ENCODE data around the gene NEBL.

NEBL gene

DNA sequence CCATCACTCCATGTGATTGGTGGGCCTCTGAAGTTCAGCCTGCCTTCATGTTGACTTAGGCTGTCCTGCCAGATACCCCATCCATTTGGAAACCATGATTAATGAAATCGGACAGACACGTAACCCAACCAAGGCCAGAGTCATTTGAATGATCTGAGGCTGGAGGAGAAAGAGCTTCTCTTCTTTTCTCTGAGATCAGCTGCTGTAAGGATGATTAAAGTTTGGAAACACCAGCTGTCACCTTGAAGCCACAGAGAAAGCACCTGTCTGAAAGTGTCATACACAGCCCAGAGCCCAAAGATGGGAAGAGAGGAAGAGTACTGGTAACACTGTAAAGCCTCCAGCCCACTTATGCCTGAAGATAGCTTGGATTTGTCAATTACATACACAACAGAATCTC, 22.9 kb downstream of the NEBL start:
- Histone ChIP-seq H3K27ac (ENCODE audit: low read length) (no peak overlapping the region), H2AFZ (ENCODE audit: low read depth, low read length) (no peak overlapping the region), H3K79me2 (ENCODE audit: low read length) (no peaks in the 10 kb centered on the region), H3K36me3 (replicated peaks; ENCODE audit: low read depth, low read length) (no peaks in the 10 kb centered on the region), H3K27me3 (ENCODE audit: low read depth, low read length) (no peaks in the 10 kb centered on the region), H4K20me1 (ENCODE audit: insufficient read depth, low read length) (no peaks in the 10 kb centered on the region), H3K4me3 (ENCODE audit: low read length) (no peak overlapping the region), H3K9me3 (ENCODE audit: insufficient read depth, low read length) (no peaks in the 10 kb centered on the region), H3K9ac (ENCODE audit: low read length) (no peak overlapping the region), H3K4me2 (ENCODE audit: low read length) (no peak overlapping the region), H3K4me1 (ENCODE audit: low read length) (no peaks in the 10 kb centered on the region)
- TF ChIP-seq EZH2phosphoT487 (IDR thresholded peaks at IDR 0.05; ENCODE audit: low read depth) = no peak
- TF ChIP-seq, protein P1, sequence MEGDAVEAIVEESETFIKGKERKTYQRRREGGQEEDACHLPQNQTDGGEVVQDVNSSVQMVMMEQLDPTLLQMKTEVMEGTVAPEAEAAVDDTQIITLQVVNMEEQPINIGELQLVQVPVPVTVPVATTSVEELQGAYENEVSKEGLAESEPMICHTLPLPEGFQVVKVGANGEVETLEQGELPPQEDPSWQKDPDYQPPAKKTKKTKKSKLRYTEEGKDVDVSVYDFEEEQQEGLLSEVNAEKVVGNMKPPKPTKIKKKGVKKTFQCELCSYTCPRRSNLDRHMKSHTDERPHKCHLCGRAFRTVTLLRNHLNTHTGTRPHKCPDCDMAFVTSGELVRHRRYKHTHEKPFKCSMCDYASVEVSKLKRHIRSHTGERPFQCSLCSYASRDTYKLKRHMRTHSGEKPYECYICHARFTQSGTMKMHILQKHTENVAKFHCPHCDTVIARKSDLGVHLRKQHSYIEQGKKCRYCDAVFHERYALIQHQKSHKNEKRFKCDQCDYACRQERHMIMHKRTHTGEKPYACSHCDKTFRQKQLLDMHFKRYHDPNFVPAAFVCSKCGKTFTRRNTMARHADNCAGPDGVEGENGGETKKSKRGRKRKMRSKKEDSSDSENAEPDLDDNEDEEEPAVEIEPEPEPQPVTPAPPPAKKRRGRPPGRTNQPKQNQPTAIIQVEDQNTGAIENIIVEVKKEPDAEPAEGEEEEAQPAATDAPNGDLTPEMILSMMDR (IDR thresholded peaks at IDR 0.05; ENCODE audit: low read depth, low read length) = no peak

DNA sequence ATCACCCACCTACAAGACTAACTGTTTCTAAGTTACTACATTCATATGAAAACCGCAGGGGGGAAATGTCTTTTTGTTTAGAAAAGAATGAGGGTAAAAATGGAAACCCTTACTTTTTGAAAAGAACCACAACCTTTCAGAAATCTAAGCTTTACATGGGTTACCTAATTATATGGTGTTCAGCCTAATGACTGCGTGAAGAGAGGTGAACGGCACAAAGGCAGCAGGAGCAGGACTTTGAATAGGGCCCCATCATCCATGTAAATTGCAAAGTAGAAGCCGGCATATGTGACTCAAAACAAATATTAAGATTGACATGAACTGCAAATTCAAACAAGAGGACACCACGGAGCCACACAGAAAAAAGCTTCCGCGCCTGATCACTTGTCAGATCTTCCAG, 25.1 kb downstream of the NEBL start:
- Histone ChIP-seq H3K27me3 (ENCODE audit: low read depth, low read length) (no peaks in the 10 kb centered on the region), H3K4me2 (ENCODE audit: low read length) (no peak overlapping the region), H2AFZ (ENCODE audit: low read depth, low read length) (no peak overlapping the region), H3K27ac (ENCODE audit: low read length) (no peak overlapping the region), H3K9ac (ENCODE audit: low read length) (no peak overlapping the region), H3K79me2 (ENCODE audit: low read length) (no peaks in the 10 kb centered on the region), H3K4me3 (ENCODE audit: low read length) (no peak overlapping the region), H4K20me1 (ENCODE audit: insufficient read depth, low read length) (no peaks in the 10 kb centered on the region), H3K4me1 (ENCODE audit: low read length) (no peaks in the 10 kb centered on the region), H3K36me3 (replicated peaks; ENCODE audit: low read depth, low read length) (no peaks in the 10 kb centered on the region), H3K9me3 (ENCODE audit: insufficient read depth, low read length) (no peaks in the 10 kb centered on the region)
- TF ChIP-seq, protein P1 (IDR thresholded peaks at IDR 0.05; ENCODE audit: low read depth, low read length) = no peak
- no peak for TF ChIP-seq EZH2phosphoT487 (IDR thresholded peaks at IDR 0.05; ENCODE audit: low read depth)

DNA sequence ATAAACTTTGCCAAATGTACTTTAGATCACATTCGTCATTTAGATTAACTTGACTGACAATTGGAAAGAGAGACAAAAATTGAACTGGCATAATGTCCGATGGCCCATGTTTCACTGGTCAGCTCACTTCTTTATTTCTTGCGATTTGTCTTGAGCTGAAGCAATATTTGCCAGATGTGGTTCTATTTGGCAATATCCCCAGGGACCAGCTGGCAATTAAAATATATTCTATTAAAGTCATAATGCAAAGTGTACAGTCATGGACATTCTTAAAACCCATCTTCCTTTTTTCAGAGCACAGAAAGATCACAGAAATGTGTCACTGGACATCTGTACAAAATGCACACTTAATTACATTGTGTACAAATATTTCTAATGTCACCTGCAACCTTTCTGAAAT, 26.3 kb downstream of the NEBL start:
- H3K9ac ChIP-seq (ENCODE audit: low read length) = no peak overlapping the region
- no peaks in the 10 kb centered on the region for H3K27me3 ChIP-seq (ENCODE audit: low read depth, low read length)
- H2AFZ ChIP-seq (ENCODE audit: low read depth, low read length) = no peak overlapping the region
- H4K20me1 ChIP-seq (ENCODE audit: insufficient read depth, low read length) = no peaks in the 10 kb centered on the region
- H3K9me3 ChIP-seq (ENCODE audit: insufficient read depth, low read length) = no peaks in the 10 kb centered on the region
- no peak overlapping the region for H3K4me3 ChIP-seq (ENCODE audit: low read length)
- no peaks in the 10 kb centered on the region for H3K4me1 ChIP-seq (ENCODE audit: low read length)
- H3K36me3 ChIP-seq (replicated peaks; ENCODE audit: low read depth, low read length) = no peaks in the 10 kb centered on the region
- H3K4me2 ChIP-seq (ENCODE audit: low read length) = no peak overlapping the region
- no peak overlapping the region for H3K27ac ChIP-seq (ENCODE audit: low read length)
- H3K79me2 ChIP-seq (ENCODE audit: low read length) = no peaks in the 10 kb centered on the region
- TF ChIP-seq EZH2phosphoT487 (IDR thresholded peaks at IDR 0.05; ENCODE audit: low read depth) = no peak
- TF ChIP-seq, protein P1 (IDR thresholded peaks at IDR 0.05; ENCODE audit: low read depth, low read length) = no peak

DNA sequence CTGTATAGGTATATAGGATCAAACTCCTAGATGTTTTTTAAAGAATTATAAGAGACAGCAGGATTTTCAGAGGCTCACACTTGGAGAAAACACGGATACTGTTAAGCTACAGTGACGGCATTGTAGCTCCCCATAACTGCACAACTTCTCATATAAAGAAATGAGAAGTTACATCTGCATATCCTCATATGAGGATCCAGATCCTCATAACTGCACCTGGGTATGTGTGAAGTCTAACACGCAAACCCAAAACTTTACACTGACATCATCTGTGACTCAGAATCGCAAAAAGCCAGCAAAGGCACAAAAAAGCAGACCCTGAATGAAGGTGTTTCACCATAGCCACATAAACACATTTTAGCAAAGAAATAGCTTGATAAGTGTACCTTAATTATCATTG, 34.1 kb downstream of the NEBL start:
- Histone ChIP-seq H3K9ac (ENCODE audit: low read length) (no peak overlapping the region), H3K9me3 (ENCODE audit: insufficient read depth, low read length) (no peaks in the 10 kb centered on the region), H3K27me3 (ENCODE audit: low read depth, low read length) (no peaks in the 10 kb centered on the region), H3K27ac (ENCODE audit: low read length) (no peak overlapping the region), H4K20me1 (ENCODE audit: insufficient read depth, low read length) (no peaks in the 10 kb centered on the region), H3K4me1 (ENCODE audit: low read length) (no peaks in the 10 kb centered on the region), H3K79me2 (ENCODE audit: low read length) (no peaks in the 10 kb centered on the region), H2AFZ (ENCODE audit: low read depth, low read length) (no peak overlapping the region), H3K36me3 (replicated peaks; ENCODE audit: low read depth, low read length) (no peaks in the 10 kb centered on the region), H3K4me2 (ENCODE audit: low read length) (no peak overlapping the region), H3K4me3 (ENCODE audit: low read length) (no peak overlapping the region)
- TF ChIP-seq, protein P1 (IDR thresholded peaks at IDR 0.05; ENCODE audit: low read depth, low read length) = no peak
- TF ChIP-seq EZH2phosphoT487 (IDR thresholded peaks at IDR 0.05; ENCODE audit: low read depth) = no peak
